NCI-H446 treated with DMSO at 0.1 percent for 48 hours (cell line): ENCODE data around the gene UBR3.
"Not testable (repeated sequence)": the region's sequence is repeated elsewhere in the genome, so short reads cannot be mapped to it uniquely, and the experiment has no call there.

Source experiments
- DNase-seq: peaks from one replicate; lab custom pipeline; 2025; lab: John Stamatoyannopoulos, UW

UBR3 gene, protein sequence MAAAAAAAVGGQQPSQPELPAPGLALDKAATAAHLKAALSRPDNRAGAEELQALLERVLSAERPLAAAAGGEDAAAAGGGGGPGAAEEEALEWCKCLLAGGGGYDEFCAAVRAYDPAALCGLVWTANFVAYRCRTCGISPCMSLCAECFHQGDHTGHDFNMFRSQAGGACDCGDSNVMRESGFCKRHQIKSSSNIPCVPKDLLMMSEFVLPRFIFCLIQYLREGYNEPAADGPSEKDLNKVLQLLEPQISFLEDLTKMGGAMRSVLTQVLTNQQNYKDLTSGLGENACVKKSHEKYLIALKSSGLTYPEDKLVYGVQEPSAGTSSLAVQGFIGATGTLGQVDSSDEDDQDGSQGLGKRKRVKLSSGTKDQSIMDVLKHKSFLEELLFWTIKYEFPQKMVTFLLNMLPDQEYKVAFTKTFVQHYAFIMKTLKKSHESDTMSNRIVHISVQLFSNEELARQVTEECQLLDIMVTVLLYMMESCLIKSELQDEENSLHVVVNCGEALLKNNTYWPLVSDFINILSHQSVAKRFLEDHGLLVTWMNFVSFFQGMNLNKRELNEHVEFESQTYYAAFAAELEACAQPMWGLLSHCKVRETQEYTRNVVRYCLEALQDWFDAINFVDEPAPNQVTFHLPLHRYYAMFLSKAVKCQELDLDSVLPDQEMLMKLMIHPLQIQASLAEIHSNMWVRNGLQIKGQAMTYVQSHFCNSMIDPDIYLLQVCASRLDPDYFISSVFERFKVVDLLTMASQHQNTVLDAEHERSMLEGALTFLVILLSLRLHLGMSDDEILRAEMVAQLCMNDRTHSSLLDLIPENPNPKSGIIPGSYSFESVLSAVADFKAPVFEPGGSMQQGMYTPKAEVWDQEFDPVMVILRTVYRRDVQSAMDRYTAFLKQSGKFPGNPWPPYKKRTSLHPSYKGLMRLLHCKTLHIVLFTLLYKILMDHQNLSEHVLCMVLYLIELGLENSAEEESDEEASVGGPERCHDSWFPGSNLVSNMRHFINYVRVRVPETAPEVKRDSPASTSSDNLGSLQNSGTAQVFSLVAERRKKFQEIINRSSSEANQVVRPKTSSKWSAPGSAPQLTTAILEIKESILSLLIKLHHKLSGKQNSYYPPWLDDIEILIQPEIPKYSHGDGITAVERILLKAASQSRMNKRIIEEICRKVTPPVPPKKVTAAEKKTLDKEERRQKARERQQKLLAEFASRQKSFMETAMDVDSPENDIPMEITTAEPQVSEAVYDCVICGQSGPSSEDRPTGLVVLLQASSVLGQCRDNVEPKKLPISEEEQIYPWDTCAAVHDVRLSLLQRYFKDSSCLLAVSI (N-terminal part only)

DNA sequence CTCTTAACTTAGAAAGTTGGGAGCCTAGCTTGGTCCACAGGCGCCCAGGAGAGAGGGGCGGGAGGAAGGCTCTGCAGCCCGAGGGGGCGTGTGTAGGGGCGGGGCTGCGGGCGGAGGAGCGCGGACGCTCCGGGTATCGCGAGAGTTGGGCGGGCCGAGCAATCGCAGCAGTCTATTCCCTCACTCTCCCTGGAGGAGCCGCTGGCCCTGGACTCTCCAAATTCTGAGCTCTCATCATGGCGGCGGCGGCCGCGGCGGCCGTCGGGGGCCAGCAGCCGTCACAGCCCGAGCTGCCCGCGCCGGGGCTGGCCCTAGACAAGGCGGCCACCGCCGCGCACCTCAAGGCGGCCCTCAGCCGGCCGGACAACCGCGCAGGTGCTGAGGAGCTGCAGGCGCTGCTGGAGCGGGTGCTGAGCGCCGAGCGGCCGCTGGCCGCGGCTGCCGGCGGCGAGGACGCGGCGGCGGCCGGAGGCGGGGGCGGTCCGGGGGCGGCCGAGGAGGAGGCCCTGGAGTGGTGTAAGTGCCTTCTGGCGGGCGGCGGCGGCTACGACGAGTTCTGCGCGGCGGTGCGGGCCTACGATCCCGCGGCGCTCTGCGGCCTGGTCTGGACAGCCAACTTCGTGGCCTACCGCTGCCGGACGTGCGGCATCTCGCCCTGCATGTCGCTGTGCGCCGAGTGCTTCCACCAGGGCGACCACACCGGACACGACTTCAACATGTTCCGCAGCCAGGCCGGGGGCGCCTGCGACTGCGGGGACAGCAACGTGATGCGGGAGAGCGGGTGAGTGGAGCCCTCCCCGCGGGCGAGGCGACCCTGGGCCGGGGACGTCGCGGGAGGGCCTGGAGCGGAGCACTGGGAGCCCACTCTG is at the start of gene UBR3:
UBR3 (plus strand) TSS at position 183 of the 869 bp plus-strand sequence; CDS start at position 237, 54 bp downstream.
- peak; percentile 79 for DNase-seq

DNA sequence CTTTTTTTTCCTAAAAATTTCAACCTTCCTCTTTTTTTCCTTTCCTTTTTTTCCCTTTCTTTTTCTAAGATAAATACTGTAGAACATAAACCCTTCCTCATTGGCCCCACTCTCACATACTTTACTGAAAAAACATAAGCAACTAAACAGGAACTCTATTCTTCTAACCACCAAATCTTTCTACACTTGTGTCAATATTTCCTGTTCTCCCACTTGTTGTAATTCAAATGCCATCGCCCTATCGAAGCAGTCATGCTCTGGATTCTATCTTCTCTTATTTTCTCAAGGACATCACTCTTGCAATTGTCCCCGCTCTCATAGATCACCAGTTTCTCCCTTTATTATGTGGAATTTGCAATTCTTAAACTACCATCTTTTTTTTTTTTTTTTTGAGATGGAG is 48.8 kb upstream of the UBR3 start:
- no peak for DNase-seq

DNA sequence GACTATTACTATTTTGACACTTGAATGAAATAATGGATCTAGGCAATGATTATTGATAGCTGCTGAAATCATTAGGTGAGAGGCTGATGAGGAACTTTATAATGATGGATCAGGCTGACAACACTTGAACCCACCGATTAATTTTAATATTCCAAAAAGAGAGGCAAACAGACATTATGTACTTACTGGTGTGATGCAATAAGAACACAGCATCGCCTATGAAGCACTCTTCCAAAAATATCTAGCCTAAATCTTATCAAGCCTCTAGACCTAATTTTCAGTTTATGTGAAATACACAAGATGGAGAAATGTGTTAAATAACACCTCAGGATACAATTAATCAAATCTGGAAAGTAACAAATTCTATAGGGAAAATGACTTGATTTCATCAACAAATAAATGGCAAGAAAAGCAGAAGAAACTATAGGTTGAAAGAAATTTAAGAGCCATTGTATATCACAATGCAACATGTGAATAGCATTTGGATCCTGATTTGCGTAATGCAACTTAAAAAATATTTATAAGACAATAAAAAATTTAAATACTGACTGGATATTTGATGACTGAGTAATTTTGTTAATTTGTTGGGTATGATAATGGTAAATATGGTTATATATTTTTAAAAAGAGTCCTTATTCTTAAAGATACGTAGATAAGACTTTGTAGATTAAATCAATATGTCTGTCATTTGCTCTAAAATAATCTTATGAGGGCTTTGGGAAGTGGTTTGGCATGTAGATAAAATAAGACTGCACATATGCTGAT is 45.8 kb upstream of the UBR3 start:
- no peak for DNase-seq

GRCh38 chr2:169782513-169782912 is 44.7 kb upstream of the UBR3 start:
- no peak for DNase-seq

GRCh38 chr2:169790581-169790980 is 36.7 kb upstream of the UBR3 start:
- DNase-seq: no peak

GRCh38 chr2:169795181-169795580 is 32.1 kb upstream of the UBR3 start:
- no peak for DNase-seq

DNA sequence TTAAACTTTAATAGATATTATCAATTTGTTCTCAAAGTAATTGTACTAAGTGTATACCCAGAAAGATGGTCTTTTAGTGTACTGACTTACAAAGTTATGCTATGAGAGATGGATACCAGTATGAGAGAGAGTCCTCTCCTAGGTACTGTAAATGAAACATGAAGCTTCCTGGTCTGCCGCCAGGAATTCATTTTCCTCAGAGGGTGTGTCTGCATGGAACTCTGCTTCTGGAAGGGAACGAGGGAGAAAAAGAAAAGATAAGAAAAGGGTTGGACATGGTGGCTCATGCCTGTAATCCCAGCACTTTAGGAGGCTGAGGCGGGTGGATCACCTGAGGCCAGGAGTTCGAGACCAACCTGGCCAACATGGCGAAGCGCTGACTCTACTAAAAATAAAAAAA is 30.8 kb upstream of the UBR3 start:
- no peak for DNase-seq

DNA sequence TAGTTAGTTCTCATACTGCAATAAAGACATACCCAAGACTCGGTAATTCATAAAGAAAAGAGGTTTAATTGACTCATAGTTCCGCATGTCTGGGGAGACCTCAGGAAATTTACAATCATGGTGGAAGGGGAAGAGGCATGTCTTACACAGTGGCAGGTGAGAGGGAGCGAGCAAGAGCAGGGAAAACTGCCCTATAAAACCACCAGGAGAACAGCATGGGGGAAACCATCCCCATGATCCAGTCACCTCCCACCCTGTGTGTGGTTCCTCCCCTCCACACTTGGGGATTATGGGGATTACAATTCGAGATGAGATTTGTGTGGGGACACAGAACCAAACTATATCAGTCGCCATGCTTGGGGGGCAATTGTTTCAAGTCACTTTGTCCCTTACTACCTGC is 29.7 kb upstream of the UBR3 start:
- no peak for DNase-seq

- no peak for DNase-seq
These were observed 28.9 kb upstream of the UBR3 start for GRCh38 chr2:169798397-169798717.

- peak; percentile 88 for DNase-seq
These were observed 28.3 kb upstream of the UBR3 start, which contains the start of gene SSB for GRCh38 chr2:169798718-169799592. Gene SSB, plus strand, starts transcription at chr2:169798871. Its CDS starts 2,090 bp downstream, at chr2:169800961.

GRCh38 chr2:169803480-169803879 is 23.8 kb upstream of the UBR3 start:
- DNase-seq: no peak

- no peak for DNase-seq
These were observed 20.7 kb upstream of the UBR3 start for GRCh38 chr2:169806586-169806985.

GRCh38 chr2:169808221-169808620 is 19.0 kb upstream of the UBR3 start:
- DNase-seq: no peak

DNA sequence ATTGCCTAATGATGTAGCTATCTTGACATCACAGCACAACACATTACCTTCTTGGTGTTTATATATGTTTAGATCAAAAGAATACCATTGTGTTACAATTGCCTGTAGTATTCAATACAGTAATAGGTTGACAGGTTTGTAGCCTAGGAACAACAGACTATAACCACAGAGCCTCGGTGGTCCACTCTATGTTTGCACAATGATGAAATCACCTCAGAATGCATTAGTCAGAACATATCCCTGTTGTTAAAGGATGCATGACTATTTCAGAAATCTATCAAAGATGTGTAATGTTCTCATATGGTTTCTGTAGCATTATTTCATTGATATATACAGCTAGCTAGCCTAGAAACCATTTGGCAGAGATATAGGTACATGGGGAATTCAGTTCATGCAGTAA is 11.4 kb upstream of the UBR3 start:
- DNase-seq: no peak

GRCh38 chr2:169816961-169817360 is 10.3 kb upstream of the UBR3 start:
- not testable (repeated sequence) for DNase-seq

DNA sequence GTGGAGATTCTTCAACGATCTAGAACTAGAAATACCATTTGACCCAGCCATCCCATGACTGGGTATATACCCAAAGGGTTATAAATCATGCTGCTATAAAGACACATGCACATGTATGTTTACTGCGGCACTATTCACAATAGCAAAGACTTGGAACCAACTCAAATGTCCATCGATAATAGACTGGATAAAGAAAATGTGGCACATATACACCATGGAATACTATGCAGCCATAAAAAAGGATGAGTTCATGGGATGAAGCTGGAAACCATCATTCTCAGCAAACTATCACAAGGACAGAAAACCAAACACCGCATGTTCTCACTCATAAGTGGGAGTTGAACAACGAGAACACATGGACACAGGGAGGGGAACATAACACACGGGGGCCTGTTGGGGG is 9.9 kb upstream of the UBR3 start:
- DNase-seq: not testable (repeated sequence)

DNA sequence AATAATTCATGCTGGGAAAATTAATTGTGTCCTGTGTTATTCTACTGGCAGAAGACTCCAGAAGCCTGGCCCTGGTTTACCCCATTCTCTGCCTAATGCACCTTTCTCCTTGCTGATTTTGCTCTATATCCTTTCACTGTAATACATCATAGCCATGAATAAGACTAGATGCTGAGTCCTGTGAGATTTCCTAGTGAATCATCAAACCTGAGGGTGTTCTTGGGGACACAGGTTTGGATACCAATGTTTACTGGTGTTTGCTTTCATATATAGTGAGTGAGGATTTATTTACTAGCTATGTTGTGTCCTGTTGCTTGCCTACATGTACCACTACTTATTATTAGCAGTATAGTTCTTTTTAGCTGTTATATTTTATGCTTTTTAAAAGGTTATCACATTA is 9.0 kb upstream of the UBR3 start:
- no peak for DNase-seq

DNA sequence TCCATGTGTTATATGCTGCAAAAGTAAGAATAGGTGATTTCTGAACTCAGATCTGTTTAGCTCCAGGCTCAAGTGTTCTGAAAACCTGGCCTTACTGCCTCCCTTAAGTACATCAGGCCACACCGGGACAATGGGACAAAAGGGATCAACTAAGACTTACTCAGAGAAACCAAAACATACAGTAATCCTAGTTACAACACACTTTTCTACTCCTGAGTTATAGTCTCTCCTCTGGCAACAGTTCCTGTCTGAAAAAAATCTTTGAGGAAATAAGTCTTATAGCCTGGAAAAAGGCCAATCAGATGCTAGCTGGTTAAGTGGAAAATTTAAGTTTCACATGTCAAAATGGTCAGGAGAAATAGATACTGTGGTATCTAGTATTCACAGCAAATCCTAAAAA is 8.1 kb upstream of the UBR3 start:
- no peak for DNase-seq

- not testable (repeated sequence) for DNase-seq
These were observed 7.2 kb upstream of the UBR3 start for GRCh38 chr2:169820101-169820500.
